ENCODE measurements around the gene LCAT.

Gene LCAT

GRCh38 chr16:67968400-67969253, 24.7 kb upstream of the LCAT start, which contains the start of gene SLC12A4:
SLC12A4 (minus strand) TSS chr16:67968637; CDS start chr16:67968553, 84 bp downstream.
- peak; percentile 37 for DNase-seq

- no peak for DNase-seq
Measured at GRCh38 chr16:67967958-67968399, 24.1 kb upstream of the LCAT start.

GRCh38 chr16:67967183-67967957, 23.4 kb upstream of the LCAT start:
- DNase-seq, result no peak

GRCh38 chr16:67966549-67967182, 22.7 kb upstream of the LCAT start:
- no peak for DNase-seq

- DNase-seq, result no peak
Measured at GRCh38 chr16:67965668-67966548, 22.0 kb upstream of the LCAT start.

GRCh38 chr16:67964477-67965131, 20.7 kb upstream of the LCAT start:
- no peak for DNase-seq

GRCh38 chr16:67963662-67964321, 19.9 kb upstream of the LCAT start:
- DNase-seq, result no peak

GRCh38 chr16:67963292-67963661, 19.4 kb upstream of the LCAT start:
- DNase-seq, result no peak

- DNase-seq, result no peak
Measured at GRCh38 chr16:67962135-67962534, 18.2 kb upstream of the LCAT start.

GRCh38 chr16:67961551-67961957, 17.6 kb upstream of the LCAT start:
- DNase-seq, result no peak

GRCh38 chr16:67959536-67960329, 15.8 kb upstream of the LCAT start:
- no peak for DNase-seq

GRCh38 chr16:67957622-67958021, 13.7 kb upstream of the LCAT start:
- no peak for DNase-seq

GRCh38 chr16:67954421-67955196, 10.7 kb upstream of the LCAT start:
- DNase-seq, result no peak

- no peak for DNase-seq
Measured at GRCh38 chr16:67953641-67954375, 9.9 kb upstream of the LCAT start.

GRCh38 chr16:67951485-67951884, 7.6 kb upstream of the LCAT start:
- DNase-seq, result no peak

GRCh38 chr16:67950335-67950843, 6.5 kb upstream of the LCAT start:
- DNase-seq, result no peak

GRCh38 chr16:67949645-67950044, 5.7 kb upstream of the LCAT start:
- no peak for DNase-seq

- DNase-seq, result no peak
Measured at GRCh38 chr16:67948015-67948414, 4.1 kb upstream of the LCAT start.
